Cardiac atrium fibroblast (primary cell): ENCODE results near the gene ITPA. TPM values are rescaled to one million over a fixed set of nuclear protein-coding genes. Genes with fewer than 3 reads are reported as not detected.

Experiments
- total RNA-seq: library from RNA; depleted of rRNA; stranded (reverse); fragments of >200 nt; gene quantifications from 2 replicates; pipeline ENCODE4 v1.2.3, GENCODE V29; 2015

The ITPA gene
- total RNA-seq: 49.5 and 50.7 TPM in 2 replicates

GRCh38 chr20:3209257-3209945 is at the start of gene ITPA:
ITPA (plus strand) TSS chr20:3209498; CDS start chr20:3209552, 54 bp downstream.

GRCh38 chr20:3172933-3173609 is 36.2 kb upstream of the ITPA start, which contains the start of gene LZTS3:
LZTS3 (minus strand) TSS chr20:3173549; CDS start chr20:3167163, 6,386 bp downstream.

GRCh38 chr20:3204124-3204794 is 5.0 kb upstream of the ITPA start, which contains the start of gene DDRGK1:
DDRGK1 (minus strand) TSS chr20:3204682; CDS start chr20:3204627, 55 bp downstream.

GRCh38 chr20:3239026-3239866 is 29.9 kb downstream of the ITPA start, which contains the start of gene SLC4A11:
SLC4A11 (minus strand) TSS chr20:3239190; CDS start chr20:3239137, 53 bp downstream.

Other genes with a start within 250 kb of the ITPA start
- not detected in 2 replicates for gene GNRH2, start 165.9 kb upstream of the ITPA start, total RNA-seq
- 31.6 and 33.2 TPM in 2 replicates for gene MRPS26, start 163.4 kb upstream of the ITPA start, total RNA-seq
- gene OXT, start 137.9 kb upstream of the ITPA start, total RNA-seq: not detected in 2 replicates
- not detected in 2 replicates for gene AVP, start 124.8 kb upstream of the ITPA start, total RNA-seq
- 13.5 and 16.5 TPM in 2 replicates for gene FASTKD5, start 49.6 kb upstream of the ITPA start, total RNA-seq
- gene UBOX5, start 49.6 kb upstream of the ITPA start, total RNA-seq: 2.4 and 3.2 TPM in 2 replicates
- 4.2 and 6.6 TPM in 2 replicates for gene LZTS3, start 35.9 kb upstream of the ITPA start, total RNA-seq
- 54.9 and 87.8 TPM in 2 replicates for gene DDRGK1, start 4.8 kb upstream of the ITPA start, total RNA-seq
- 0.72 and 0.81 TPM in 2 replicates for gene SLC4A11, start 29.7 kb downstream of the ITPA start, total RNA-seq
- gene DNAAF9, start 198.2 kb downstream of the ITPA start, total RNA-seq: 10.3 and 11.0 TPM in 2 replicates